Lower leg skin (tissue), 4 donors: ENCODE results near the gene HLTF. TPM values are rescaled to one million over a fixed set of nuclear protein-coding genes. Genes with fewer than 3 reads are reported as not detected.

Source experiments
- DNase-seq, 2 donors: peaks; one replicate each; pipeline ENCODE4 v3.0.0-alpha.2; 2019; ENCODE audit warnings: low spot score in 2 of 2
- H3K4me3 ChIP-seq: fragments of 200-600 bp; sonication (generic); 2 replicates; pipeline ENCODE4 v1.5.1; 2017; ENCODE audit warnings: mild to moderate bottlenecking, low read depth; ENCODE audit not compliant: poor library complexity, severe bottlenecking
- POLR2A ChIP-seq, 2 donors: fragments of 450-650 bp; IDR thresholded peaks; one replicate each; pipeline ENCODE4 v1.6.1; 2016 to 2017; ENCODE audit warnings: antibody characterized with exemption in 2 of 2, mild to moderate bottlenecking in 1 of 2, moderate library complexity in 1 of 2
- WGBS, 2 donors: methylation state at CpG; one replicate each; pipeline ENCODE4 v1.1.5; 2018; 5-methylcytosine and 5-hydroxymethylcytosine counted together
- intact Hi-C: fragments of 100-400 bp; cut with DNase I; formaldehyde crosslinking; loops from one replicate; pipeline ENCODE4 v1.15.0; 2023; ENCODE audit warnings: low total_unique reads
- total RNA-seq, 4 donors: library from RNA; depleted of rRNA; stranded (reverse); fragments of >200 nt; gene quantifications; one replicate each; pipeline ENCODE4 v1.1.0, GENCODE V29; 2016
- TF ChIP-seq, protein P1 (sequence below), 3 donors: fragments of 450-650 bp; IDR thresholded peaks; one replicate each; pipeline ENCODE4 v1.5.1; 2016; ENCODE audit warnings: antibody characterized with exemption in 3 of 3, mild to moderate bottlenecking in 3 of 3, moderate library complexity in 2 of 3

The HLTF gene
- total RNA-seq, 4 donors from 2014 or later: 3.3 to 7.7 (median 5.7) TPM

DNA sequence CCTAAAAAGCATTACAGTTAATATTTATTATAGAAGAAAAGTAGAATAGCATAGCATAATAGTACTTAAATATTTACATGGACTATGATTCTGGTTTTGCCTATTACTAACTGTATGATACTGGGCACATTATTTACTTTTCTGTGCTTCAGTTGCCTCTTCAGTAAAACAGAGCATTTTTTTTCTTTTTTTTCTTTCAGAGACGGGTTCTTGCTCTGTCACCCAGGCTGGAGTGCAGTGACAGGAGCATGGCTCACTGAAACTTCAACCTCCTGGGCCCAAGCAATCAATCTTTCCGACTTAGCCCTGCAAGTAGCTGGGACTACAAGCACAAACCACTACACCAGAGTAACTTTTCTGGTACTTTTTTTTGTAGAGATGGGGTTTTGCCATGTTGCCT lies 48.0 kb downstream of the HLTF start:
- H3K4me3 ChIP-seq: no peak overlapping the region
- no peak for DNase-seq
- TF ChIP-seq, protein P1, sequence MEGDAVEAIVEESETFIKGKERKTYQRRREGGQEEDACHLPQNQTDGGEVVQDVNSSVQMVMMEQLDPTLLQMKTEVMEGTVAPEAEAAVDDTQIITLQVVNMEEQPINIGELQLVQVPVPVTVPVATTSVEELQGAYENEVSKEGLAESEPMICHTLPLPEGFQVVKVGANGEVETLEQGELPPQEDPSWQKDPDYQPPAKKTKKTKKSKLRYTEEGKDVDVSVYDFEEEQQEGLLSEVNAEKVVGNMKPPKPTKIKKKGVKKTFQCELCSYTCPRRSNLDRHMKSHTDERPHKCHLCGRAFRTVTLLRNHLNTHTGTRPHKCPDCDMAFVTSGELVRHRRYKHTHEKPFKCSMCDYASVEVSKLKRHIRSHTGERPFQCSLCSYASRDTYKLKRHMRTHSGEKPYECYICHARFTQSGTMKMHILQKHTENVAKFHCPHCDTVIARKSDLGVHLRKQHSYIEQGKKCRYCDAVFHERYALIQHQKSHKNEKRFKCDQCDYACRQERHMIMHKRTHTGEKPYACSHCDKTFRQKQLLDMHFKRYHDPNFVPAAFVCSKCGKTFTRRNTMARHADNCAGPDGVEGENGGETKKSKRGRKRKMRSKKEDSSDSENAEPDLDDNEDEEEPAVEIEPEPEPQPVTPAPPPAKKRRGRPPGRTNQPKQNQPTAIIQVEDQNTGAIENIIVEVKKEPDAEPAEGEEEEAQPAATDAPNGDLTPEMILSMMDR (IDR thresholded peaks at IDR 0.05): no peak
- no peak for TF ChIP-seq POLR2A (IDR thresholded peaks at IDR 0.05)
- intact Hi-C loops: no loop called here
- WGBS, 2 donors: 83 to 85% methylated on average over 2 of the region's 2 CpGs

DNA sequence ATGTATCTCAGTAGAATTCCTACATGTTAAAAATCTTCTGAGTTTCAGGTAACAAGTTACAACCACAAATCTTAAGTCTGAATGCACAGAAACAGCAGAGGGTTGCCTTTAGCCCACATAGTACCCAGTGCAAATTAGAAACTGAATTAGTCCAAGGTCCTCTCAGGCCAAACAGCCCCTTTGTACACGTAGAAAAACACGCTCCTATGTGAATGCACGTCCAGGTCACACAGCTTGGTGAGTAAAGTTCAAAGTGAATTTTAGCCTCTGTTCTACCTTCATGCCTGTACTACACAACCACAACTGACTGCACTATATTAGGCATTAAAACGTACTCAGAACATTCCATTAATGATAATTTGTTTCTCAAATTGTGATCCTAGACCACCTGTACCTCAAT lies 48.6 kb downstream of the HLTF start:
- 94 to 97% methylated on average over 4 of the region's 4 CpGs for WGBS, 2 donors

DNA sequence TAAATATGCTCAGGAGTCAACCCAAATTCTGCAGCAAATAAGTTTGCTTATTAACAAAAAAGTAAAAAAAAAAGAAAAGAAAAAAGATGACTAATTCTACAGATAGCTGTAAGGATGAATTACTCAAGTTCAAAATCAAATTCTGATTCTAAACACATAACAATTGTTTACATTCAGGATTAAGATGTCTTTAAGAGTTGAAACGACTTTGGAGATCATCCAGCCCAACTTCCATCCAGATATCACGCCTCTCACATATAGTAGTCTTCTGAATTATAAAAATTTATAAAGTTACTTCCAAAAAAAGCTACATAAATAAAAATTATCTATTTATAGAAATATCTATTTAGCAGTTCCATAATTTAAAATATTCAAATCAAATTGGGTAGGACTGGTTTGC lies 55.2 kb downstream of the HLTF start:
- DNase-seq: no peak
- intact Hi-C loops: no loop called here
- no peak for TF ChIP-seq POLR2A (IDR thresholded peaks at IDR 0.05)
- TF ChIP-seq, protein P1 (IDR thresholded peaks at IDR 0.05): no peak
- WGBS, 2 donors: 87 to 88% methylated on average over 2 of the region's 2 CpGs
- H3K4me3 ChIP-seq: no peak overlapping the region

More for the DNA sequence above, 48.6 kb downstream of the HLTF start:
- intact Hi-C loops: no loop called here
- DNase-seq: no peak
- no peak overlapping the region for H3K4me3 ChIP-seq
- TF ChIP-seq POLR2A (IDR thresholded peaks at IDR 0.05): no peak
- TF ChIP-seq, protein P1 (IDR thresholded peaks at IDR 0.05): no peak

DNA sequence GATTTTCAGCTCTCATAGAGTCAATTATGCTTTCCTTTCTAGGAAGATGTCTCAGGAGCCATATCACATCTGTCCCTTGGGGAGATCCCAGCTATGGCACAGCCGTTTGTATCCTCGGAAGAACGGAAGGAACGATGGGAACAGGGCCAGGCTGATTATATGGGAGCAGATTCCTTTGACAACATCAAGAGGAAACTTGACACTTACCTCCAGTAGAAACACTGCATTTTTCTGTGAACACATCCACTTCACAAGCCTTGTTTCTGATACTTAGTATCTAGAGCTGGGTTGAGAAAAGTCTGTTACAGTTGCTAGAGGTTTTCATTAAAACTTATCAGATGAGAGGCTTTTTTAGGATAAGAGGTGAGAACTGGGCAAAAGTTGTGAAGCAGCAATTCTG lies 59.6 kb downstream of the HLTF start:
- WGBS, 2 donors: 40 to 48% methylated on average over 4 of the region's 4 CpGs
- intact Hi-C loops: no loop called here
- TF ChIP-seq POLR2A (IDR thresholded peaks at IDR 0.05): no peak
- TF ChIP-seq, protein P1 (IDR thresholded peaks at IDR 0.05): no peak
- no peak overlapping the region for H3K4me3 ChIP-seq
- DNase-seq: no peak

DNA sequence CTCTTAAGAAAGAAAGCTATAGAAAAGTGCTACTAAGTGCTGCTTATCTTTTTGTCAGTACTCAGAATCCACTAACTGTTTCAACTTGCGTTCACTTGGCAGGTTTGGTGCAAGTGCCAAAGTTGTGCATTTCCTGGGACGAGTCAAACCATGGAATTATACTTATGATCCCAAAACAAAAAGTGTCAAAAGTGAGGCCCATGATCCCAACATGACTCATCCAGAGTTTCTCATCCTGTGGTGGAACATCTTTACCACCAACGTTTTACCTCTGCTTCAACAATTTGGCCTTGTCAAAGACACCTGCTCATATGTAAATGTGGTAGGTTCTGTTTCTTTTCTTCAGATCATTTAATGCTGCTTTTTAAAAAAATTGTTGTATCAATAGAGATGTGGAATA lies 62.4 kb downstream of the HLTF start:
- intact Hi-C loops: no loop called here
- TF ChIP-seq, protein P1 (IDR thresholded peaks at IDR 0.05): no peak
- TF ChIP-seq POLR2A (IDR thresholded peaks at IDR 0.05): no peak
- DNase-seq: no peak
- H3K4me3 ChIP-seq: no peak overlapping the region
- 86 to 89% methylated on average over 3 of the region's 3 CpGs for WGBS, 2 donors

DNA sequence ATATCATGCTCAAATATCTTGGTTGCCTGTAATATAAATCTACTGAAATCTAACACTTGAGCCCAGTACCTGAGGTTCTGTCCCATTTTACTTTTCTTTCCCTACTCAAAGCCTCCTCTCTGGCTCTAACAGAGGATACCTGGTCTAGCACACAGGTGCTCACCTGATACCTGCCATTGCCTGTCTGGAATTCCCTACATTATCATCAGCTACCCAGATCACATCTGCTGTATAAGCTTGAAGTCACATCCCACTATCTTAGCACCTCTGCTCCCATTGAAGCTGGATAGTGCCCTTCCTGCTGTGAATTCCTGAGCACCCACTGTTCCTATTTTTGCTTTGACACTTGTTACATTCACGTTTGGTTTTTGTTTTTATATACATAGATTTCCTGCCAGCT lies 64.5 kb downstream of the HLTF start:
- H3K4me3 ChIP-seq: no peak overlapping the region
- intact Hi-C loops: no loop called here
- WGBS, 2 donors: 40 to 56% methylated on average over 1 of the region's 1 CpG
- TF ChIP-seq, protein P1 (IDR thresholded peaks at IDR 0.05): no peak
- no peak for TF ChIP-seq POLR2A (IDR thresholded peaks at IDR 0.05)
- no peak for DNase-seq
